Lung (tissue), 12 donors: ENCODE data around the gene ZNF675. TPM values are rescaled to one million over a fixed set of nuclear protein-coding genes. Genes with fewer than 3 reads are reported as not detected.
A peak's percentile ranks its signal among the peaks of the same experiment; 100 is the strongest.
"Not testable (repeated sequence)": the region's sequence is repeated elsewhere in the genome, so short reads cannot be mapped to it uniquely, and the experiment has no call there.

Experiments used
- ATAC-seq: fragments of 200-7000 bp; cut with Tn5 transposase; one replicate; pipeline ENCODE4 v1.9.1; 2020; ENCODE audit warnings: moderate number of reproducible peaks; ENCODE audit not compliant: insufficient read depth, low FRiP score
- DNase-seq, 3 donors: peaks; one replicate each; pipeline ENCODE4 v3.0.0-alpha.2; 2013 to 2017
- H3K27ac ChIP-seq, 2 donors: one replicate each; pipeline ENCODE4 v1.5.1; 2013; ENCODE audit warnings: mild to moderate bottlenecking in 2 of 2, moderate library complexity in 2 of 2, control low read depth in 1 of 2, inconsistent platforms in 1 of 2, low read depth in 1 of 2, low read length in 1 of 2
- H3K27me3 ChIP-seq, 3 donors: one replicate each; pipeline ENCODE4 v1.5.1; 2013; ENCODE audit warnings: low read length in 2 of 3; ENCODE audit not compliant: control insufficient read depth in 3 of 3, insufficient read depth in 3 of 3
- H3K36me3 ChIP-seq, 4 donors: one replicate each; pipeline ENCODE4 v1.5.1; 2013; ENCODE audit warnings: low read length in 4 of 4, mild to moderate bottlenecking in 1 of 4, moderate library complexity in 1 of 4; ENCODE audit not compliant: control insufficient read depth in 4 of 4, insufficient read depth in 4 of 4
- H3K4me1 ChIP-seq, 5 donors: one replicate each; pipeline ENCODE4 v1.5.1; 2013; ENCODE audit warnings: low read length in 5 of 5, mild to moderate bottlenecking in 2 of 5, moderate library complexity in 1 of 5; ENCODE audit not compliant: control insufficient read depth in 5 of 5, insufficient read depth in 5 of 5
- H3K4me3 ChIP-seq: one replicate; pipeline ENCODE4 v1.5.1; 2013; ENCODE audit warnings: mild to moderate bottlenecking, control low read depth, moderate library complexity
- H3K9ac ChIP-seq, 2 donors: one replicate each; pipeline ENCODE4 v1.5.1; 2013; ENCODE audit warnings: low read length in 2 of 2, control low read depth in 1 of 2; ENCODE audit not compliant: insufficient read depth in 1 of 2
- H3K9me3 ChIP-seq, 4 donors: one replicate each; pipeline ENCODE4 v1.5.1; 2013; ENCODE audit warnings: low read length in 3 of 4, mild to moderate bottlenecking in 1 of 4, moderate library complexity in 1 of 4; ENCODE audit not compliant: control insufficient read depth in 4 of 4, insufficient read depth in 3 of 4
- WGBS, 2 donors: extraction: QIAGEN DNeasy Blood & Tissue Kit; methylation state at CpG; one replicate each; pipeline ENCODE4 v1.1.7; 2013; 5-methylcytosine and 5-hydroxymethylcytosine counted together
- polyA plus RNA-seq, 2 donors: library from polyadenylated mRNA; stranded (reverse); fragments of 200-250 nt; gene quantifications; one replicate each; pipeline ENCODE4 v1.2.1, GENCODE V29; 2013
- total RNA-seq, 2 donors: library from RNA; depleted of rRNA in 1 of 2; stranded (reverse); fragments of >200 nt in 1 of 2; gene quantifications; one replicate each; pipeline ENCODE4 v1.2.1, GENCODE V29; 2014 to 2021
- TF ChIP-seq, protein P1 (sequence below): IDR thresholded peaks from 2 replicates; pipeline ENCODE4 v1.5.1; 2012; ENCODE audit warnings: mild to moderate bottlenecking; ENCODE audit errors: control extremely low read depth, extremely low read depth
- donor health status: control.
- donor health status: control.
- donor health status: Bipolar disorder and iron deficiency.
- donor health status: healthy.
- donor health status: DM: yes; HTN: yes; CAD: no.

The ZNF675 gene
- total and polyA plus RNA-seq, 4 donors, result 3.0 to 21.9 (median 5.9) TPM

DNA sequence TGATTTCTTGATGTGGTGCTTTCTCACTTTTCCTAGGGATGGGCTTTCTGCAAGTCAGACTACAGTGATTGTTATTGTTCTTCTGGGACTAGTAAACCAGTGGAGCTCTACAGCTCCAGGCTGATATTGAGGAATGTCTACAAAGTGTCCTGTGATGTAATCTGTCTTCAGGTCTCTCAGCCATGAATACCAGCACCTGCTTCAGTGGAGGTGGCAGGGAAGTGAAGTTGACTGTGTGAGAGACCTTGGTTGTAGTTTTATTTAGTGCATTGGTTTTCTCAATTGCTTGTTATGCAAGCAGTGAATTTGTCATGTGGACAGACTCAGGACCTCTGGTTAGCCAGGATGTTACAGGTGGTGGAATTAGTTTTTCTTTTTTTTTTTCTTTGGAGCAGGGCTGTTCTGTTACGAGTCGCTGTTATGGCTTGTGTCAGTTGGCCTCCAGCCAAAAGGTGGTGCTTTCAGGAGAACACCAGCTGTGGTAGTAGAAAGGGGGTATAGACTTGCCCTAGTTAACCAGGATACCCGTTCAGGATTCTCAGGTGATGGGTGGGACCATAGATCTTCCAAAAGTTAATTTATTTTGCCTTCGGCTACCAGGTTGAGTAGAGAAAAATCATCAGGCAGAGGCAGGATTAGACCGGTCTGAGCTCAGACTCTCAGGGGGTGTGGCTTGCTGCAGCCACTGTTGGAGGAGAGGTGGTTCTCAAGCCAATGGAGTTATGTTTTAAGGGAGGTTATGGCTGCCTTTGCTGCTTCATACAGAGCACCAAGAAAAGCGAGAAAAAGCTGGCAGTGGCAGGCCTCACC, 11.9 kb upstream of the ZNF675 start:
- H3K36me3 ChIP-seq, result no peaks in the 10 kb centered on the region
- WGBS, 2 donors, result 68 to 73% methylated on average over 6 of the region's 6 CpGs
- no peak for ATAC-seq
- H3K9me3 ChIP-seq, result peaks cover 0 to 8% (median 4%) of the 10 kb centered on the region in 4 donors
- no peaks in the 10 kb centered on the region for H3K27me3 ChIP-seq
- peaks cover 0 to 2% (median 0%) of the 10 kb centered on the region in 5 donors for H3K4me1 ChIP-seq
- H3K27ac ChIP-seq, result no peak overlapping the region
- peak; percentile 11 to 32 (median 21) for DNase-seq
- no peak overlapping the region for H3K4me3 ChIP-seq
- TF ChIP-seq, protein P1, sequence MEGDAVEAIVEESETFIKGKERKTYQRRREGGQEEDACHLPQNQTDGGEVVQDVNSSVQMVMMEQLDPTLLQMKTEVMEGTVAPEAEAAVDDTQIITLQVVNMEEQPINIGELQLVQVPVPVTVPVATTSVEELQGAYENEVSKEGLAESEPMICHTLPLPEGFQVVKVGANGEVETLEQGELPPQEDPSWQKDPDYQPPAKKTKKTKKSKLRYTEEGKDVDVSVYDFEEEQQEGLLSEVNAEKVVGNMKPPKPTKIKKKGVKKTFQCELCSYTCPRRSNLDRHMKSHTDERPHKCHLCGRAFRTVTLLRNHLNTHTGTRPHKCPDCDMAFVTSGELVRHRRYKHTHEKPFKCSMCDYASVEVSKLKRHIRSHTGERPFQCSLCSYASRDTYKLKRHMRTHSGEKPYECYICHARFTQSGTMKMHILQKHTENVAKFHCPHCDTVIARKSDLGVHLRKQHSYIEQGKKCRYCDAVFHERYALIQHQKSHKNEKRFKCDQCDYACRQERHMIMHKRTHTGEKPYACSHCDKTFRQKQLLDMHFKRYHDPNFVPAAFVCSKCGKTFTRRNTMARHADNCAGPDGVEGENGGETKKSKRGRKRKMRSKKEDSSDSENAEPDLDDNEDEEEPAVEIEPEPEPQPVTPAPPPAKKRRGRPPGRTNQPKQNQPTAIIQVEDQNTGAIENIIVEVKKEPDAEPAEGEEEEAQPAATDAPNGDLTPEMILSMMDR, result no peak
- no peak overlapping the region for H3K9ac ChIP-seq

DNA sequence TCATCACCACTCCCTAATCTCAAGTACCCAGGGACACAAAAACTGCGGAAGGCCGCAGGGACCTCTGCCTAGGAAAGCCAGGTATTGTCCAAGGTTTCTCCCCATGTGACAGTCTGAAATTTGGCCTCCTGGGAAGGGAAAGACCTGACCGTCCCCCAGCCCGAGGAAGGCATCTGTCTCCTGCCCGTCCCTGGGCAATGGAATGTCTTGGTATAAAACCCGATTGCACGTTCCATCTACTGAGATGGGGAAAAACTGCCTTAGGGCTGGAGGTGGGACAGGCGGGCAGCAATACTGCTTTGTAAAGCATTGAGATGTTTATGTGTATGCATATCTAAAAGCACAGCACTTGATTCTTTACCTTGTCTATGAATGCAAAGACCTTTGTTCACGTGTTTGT, 5.9 kb upstream of the ZNF675 start:
- H3K36me3 ChIP-seq, H3K9me3 ChIP-seq, H3K4me1 ChIP-seq, H3K27me3 ChIP-seq, ATAC-seq, H3K27ac ChIP-seq, H3K9ac ChIP-seq, H3K4me3 ChIP-seq, DNase-seq: not testable (repeated sequence)
- WGBS, 2 donors, result 60 to 81% methylated on average over 6 to 9 of the region's 9 CpGs

DNA sequence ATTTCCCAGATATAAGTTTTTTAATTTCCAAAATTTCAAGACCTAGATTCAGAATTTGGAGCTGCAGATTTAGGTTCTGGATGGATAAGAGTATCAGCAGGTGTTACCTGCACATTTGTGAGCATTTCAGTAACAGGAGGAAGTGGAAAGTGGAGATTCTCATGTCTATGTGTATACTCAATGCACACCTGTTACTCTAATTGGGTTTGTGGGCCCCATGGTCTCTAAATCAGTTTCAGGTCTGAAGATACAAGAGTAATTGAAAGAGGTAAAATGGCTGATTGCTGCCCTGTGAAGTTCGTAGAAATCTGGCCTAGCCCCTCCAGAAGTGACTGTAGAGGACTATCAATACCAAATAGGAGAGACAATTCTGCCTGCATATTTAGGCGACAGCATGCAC, 13.9 kb downstream of the ZNF675 start:
- peaks cover 0 to 1% (median 0%) of the 10 kb centered on the region in 5 donors for H3K4me1 ChIP-seq
- H3K27ac ChIP-seq, result no peak overlapping the region
- TF ChIP-seq, protein P1, result no peak
- WGBS, 2 donors, result 96 to 98% methylated on average over 2 of the region's 2 CpGs
- DNase-seq (no peak), ATAC-seq (no peak)
- peaks cover 0 to 26% (median 4%) of the 10 kb centered on the region in 4 donors for H3K36me3 ChIP-seq
- H3K9ac ChIP-seq, result no peak overlapping the region
- H3K27me3 ChIP-seq, result no peaks in the 10 kb centered on the region
- H3K9me3 ChIP-seq, result peaks cover 0 to 21% (median 8%) of the 10 kb centered on the region in 4 donors
- no peak overlapping the region for H3K4me3 ChIP-seq

DNA sequence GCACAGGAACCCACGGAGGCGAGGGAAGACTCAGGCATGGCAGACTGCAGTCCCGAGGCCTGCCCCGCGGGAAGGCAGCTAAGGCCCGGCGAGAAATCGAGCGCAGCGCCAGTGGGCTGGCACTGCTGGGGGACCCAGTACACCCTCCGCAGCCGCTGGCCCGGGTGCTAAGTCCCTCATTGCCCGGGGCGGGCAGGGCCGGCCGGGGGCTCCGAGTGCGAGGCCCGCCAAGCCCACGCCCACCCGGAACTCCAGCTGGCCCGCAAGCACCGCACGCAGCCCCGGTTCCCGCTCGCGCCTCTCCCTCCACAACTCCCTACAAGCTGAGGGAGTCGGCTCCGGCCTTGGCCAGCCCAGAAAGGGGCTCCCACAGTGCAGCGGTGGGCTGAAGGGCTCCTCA, 18.4 kb downstream of the ZNF675 start:
- H3K27ac ChIP-seq, ATAC-seq, H3K9ac ChIP-seq, H3K4me1 ChIP-seq, H3K27me3 ChIP-seq, DNase-seq, H3K4me3 ChIP-seq: not testable (repeated sequence)
- H3K36me3 ChIP-seq, result peaks cover 1 to 26% (median 9%) of the 10 kb centered on the region in 4 donors
- H3K9me3 ChIP-seq, result peaks cover 0 to 21% (median 12%) of the 10 kb centered on the region in 4 donors
- 89 to 91% methylated on average over 16 to 30 of the region's 32 CpGs for WGBS, 2 donors
